ENCODE data around the gene OPN1SW.

The OPN1SW gene

GRCh38 chr7:128775744-128776474 lies at the start of gene OPN1SW:
Gene OPN1SW (minus strand): TSS chr7:128775794. CDS start chr7:128775781, 13 bp downstream.
- Histone ChIP-seq H3K4me1 (ENCODE audit: control insufficient read depth, insufficient read depth, low read length) (no peaks in the 10 kb centered on the region), H3K4me3 (ENCODE audit: low read depth, low read length) (no peak within 1 kb of the TSS), H3K36me3 (ENCODE audit: control insufficient read depth, insufficient read depth, low read length) (no peaks in the 10 kb centered on the region), H3K9me3 (ENCODE audit: control insufficient read depth, insufficient read depth, low read length) (peaks cover 3% of the 10 kb centered on the region), H3K27me3 (ENCODE audit: control insufficient read depth, insufficient read depth, low read length) (no peaks in the 10 kb centered on the region), H3K9ac (ENCODE audit: low read depth, low read length) (no peak within 1 kb of the TSS)

- H3K36me3 ChIP-seq (ENCODE audit: control insufficient read depth, insufficient read depth, low read length): no peaks in the 10 kb centered on the region
- no peaks in the 10 kb centered on the region for H3K27me3 ChIP-seq (ENCODE audit: control insufficient read depth, insufficient read depth, low read length)
- no peaks in the 10 kb centered on the region for H3K4me1 ChIP-seq (ENCODE audit: control insufficient read depth, insufficient read depth, low read length)
- H3K9ac ChIP-seq (ENCODE audit: low read depth, low read length): no peak overlapping the region
- H3K4me3 ChIP-seq (ENCODE audit: low read depth, low read length): no peak overlapping the region
- H3K9me3 ChIP-seq (ENCODE audit: control insufficient read depth, insufficient read depth, low read length): no peaks in the 10 kb centered on the region
These were observed 46.1 kb upstream of the OPN1SW start for GRCh38 chr7:128821724-128822123.

GRCh38 chr7:128818694-128819093 lies 43.1 kb upstream of the OPN1SW start:
- no peak overlapping the region for H3K4me3 ChIP-seq (ENCODE audit: low read depth, low read length)
- no peak overlapping the region for H3K9ac ChIP-seq (ENCODE audit: low read depth, low read length)
- H3K9me3 ChIP-seq (ENCODE audit: control insufficient read depth, insufficient read depth, low read length): no peaks in the 10 kb centered on the region
- no peaks in the 10 kb centered on the region for H3K4me1 ChIP-seq (ENCODE audit: control insufficient read depth, insufficient read depth, low read length)
- no peaks in the 10 kb centered on the region for H3K27me3 ChIP-seq (ENCODE audit: control insufficient read depth, insufficient read depth, low read length)
- H3K36me3 ChIP-seq (ENCODE audit: control insufficient read depth, insufficient read depth, low read length): no peaks in the 10 kb centered on the region

GRCh38 chr7:128815289-128815942 lies 39.8 kb upstream of the OPN1SW start:
- peaks cover 5% of the 10 kb centered on the region for H3K4me1 ChIP-seq (ENCODE audit: control insufficient read depth, insufficient read depth, low read length)
- H3K9me3 ChIP-seq (ENCODE audit: control insufficient read depth, insufficient read depth, low read length): no peaks in the 10 kb centered on the region
- H3K36me3 ChIP-seq (ENCODE audit: control insufficient read depth, insufficient read depth, low read length): peaks cover 5% of the 10 kb centered on the region
- H3K27me3 ChIP-seq (ENCODE audit: control insufficient read depth, insufficient read depth, low read length): no peaks in the 10 kb centered on the region
- no peak overlapping the region for H3K4me3 ChIP-seq (ENCODE audit: low read depth, low read length)
- H3K9ac ChIP-seq (ENCODE audit: low read depth, low read length): no peak overlapping the region

GRCh38 chr7:128814499-128814898 lies 38.9 kb upstream of the OPN1SW start:
- H3K4me1 ChIP-seq (ENCODE audit: control insufficient read depth, insufficient read depth, low read length): peaks cover 5% of the 10 kb centered on the region
- no peaks in the 10 kb centered on the region for H3K9me3 ChIP-seq (ENCODE audit: control insufficient read depth, insufficient read depth, low read length)
- no peak overlapping the region for H3K9ac ChIP-seq (ENCODE audit: low read depth, low read length)
- H3K36me3 ChIP-seq (ENCODE audit: control insufficient read depth, insufficient read depth, low read length): peaks cover 5% of the 10 kb centered on the region
- H3K4me3 ChIP-seq (ENCODE audit: low read depth, low read length): no peak overlapping the region
- H3K27me3 ChIP-seq (ENCODE audit: control insufficient read depth, insufficient read depth, low read length): no peaks in the 10 kb centered on the region

GRCh38 chr7:128812514-128813168 lies 37.0 kb upstream of the OPN1SW start:
- no peaks in the 10 kb centered on the region for H3K27me3 ChIP-seq (ENCODE audit: control insufficient read depth, insufficient read depth, low read length)
- H3K9ac ChIP-seq (ENCODE audit: low read depth, low read length): no peak overlapping the region
- no peaks in the 10 kb centered on the region for H3K9me3 ChIP-seq (ENCODE audit: control insufficient read depth, insufficient read depth, low read length)
- peaks cover 5% of the 10 kb centered on the region for H3K4me1 ChIP-seq (ENCODE audit: control insufficient read depth, insufficient read depth, low read length)
- H3K36me3 ChIP-seq (ENCODE audit: control insufficient read depth, insufficient read depth, low read length): peaks cover 5% of the 10 kb centered on the region
- H3K4me3 ChIP-seq (ENCODE audit: low read depth, low read length): no peak overlapping the region

- peaks cover 8% of the 10 kb centered on the region for H3K36me3 ChIP-seq (ENCODE audit: control insufficient read depth, insufficient read depth, low read length)
- H3K9me3 ChIP-seq (ENCODE audit: control insufficient read depth, insufficient read depth, low read length): no peaks in the 10 kb centered on the region
- no peaks in the 10 kb centered on the region for H3K27me3 ChIP-seq (ENCODE audit: control insufficient read depth, insufficient read depth, low read length)
- no peak overlapping the region for H3K4me3 ChIP-seq (ENCODE audit: low read depth, low read length)
- no peak overlapping the region for H3K9ac ChIP-seq (ENCODE audit: low read depth, low read length)
- peaks cover 5% of the 10 kb centered on the region for H3K4me1 ChIP-seq (ENCODE audit: control insufficient read depth, insufficient read depth, low read length)
These were observed 36.2 kb upstream of the OPN1SW start for GRCh38 chr7:128811631-128812430.

- H3K4me1 ChIP-seq (ENCODE audit: control insufficient read depth, insufficient read depth, low read length): peaks cover 5% of the 10 kb centered on the region
- H3K27me3 ChIP-seq (ENCODE audit: control insufficient read depth, insufficient read depth, low read length): no peaks in the 10 kb centered on the region
- H3K9me3 ChIP-seq (ENCODE audit: control insufficient read depth, insufficient read depth, low read length): no peaks in the 10 kb centered on the region
- no peak overlapping the region for H3K4me3 ChIP-seq (ENCODE audit: low read depth, low read length)
- no peak overlapping the region for H3K9ac ChIP-seq (ENCODE audit: low read depth, low read length)
- peaks cover 15% of the 10 kb centered on the region for H3K36me3 ChIP-seq (ENCODE audit: control insufficient read depth, insufficient read depth, low read length)
These were observed 35.4 kb upstream of the OPN1SW start for GRCh38 chr7:128810997-128811396.

GRCh38 chr7:128810473-128810872 lies 34.9 kb upstream of the OPN1SW start:
- H3K4me1 ChIP-seq (ENCODE audit: control insufficient read depth, insufficient read depth, low read length): peaks cover 5% of the 10 kb centered on the region
- peaks cover 20% of the 10 kb centered on the region for H3K36me3 ChIP-seq (ENCODE audit: control insufficient read depth, insufficient read depth, low read length)
- no peaks in the 10 kb centered on the region for H3K27me3 ChIP-seq (ENCODE audit: control insufficient read depth, insufficient read depth, low read length)
- no peak overlapping the region for H3K4me3 ChIP-seq (ENCODE audit: low read depth, low read length)
- H3K9me3 ChIP-seq (ENCODE audit: control insufficient read depth, insufficient read depth, low read length): no peaks in the 10 kb centered on the region
- no peak overlapping the region for H3K9ac ChIP-seq (ENCODE audit: low read depth, low read length)

GRCh38 chr7:128809363-128809762 lies 33.8 kb upstream of the OPN1SW start:
- Histone ChIP-seq H3K36me3 (ENCODE audit: control insufficient read depth, insufficient read depth, low read length) (peaks cover 27% of the 10 kb centered on the region), H3K9me3 (ENCODE audit: control insufficient read depth, insufficient read depth, low read length) (no peaks in the 10 kb centered on the region), H3K27me3 (ENCODE audit: control insufficient read depth, insufficient read depth, low read length) (no peaks in the 10 kb centered on the region), H3K4me3 (ENCODE audit: low read depth, low read length) (no peak overlapping the region), H3K4me1 (ENCODE audit: control insufficient read depth, insufficient read depth, low read length) (peaks cover 5% of the 10 kb centered on the region), H3K9ac (ENCODE audit: low read depth, low read length) (no peak overlapping the region)

- no peak overlapping the region for H3K9ac ChIP-seq (ENCODE audit: low read depth, low read length)
- H3K27me3 ChIP-seq (ENCODE audit: control insufficient read depth, insufficient read depth, low read length): no peaks in the 10 kb centered on the region
- no peaks in the 10 kb centered on the region for H3K9me3 ChIP-seq (ENCODE audit: control insufficient read depth, insufficient read depth, low read length)
- H3K36me3 ChIP-seq (ENCODE audit: control insufficient read depth, insufficient read depth, low read length): peaks cover 27% of the 10 kb centered on the region
- no peak overlapping the region for H3K4me3 ChIP-seq (ENCODE audit: low read depth, low read length)
- no peaks in the 10 kb centered on the region for H3K4me1 ChIP-seq (ENCODE audit: control insufficient read depth, insufficient read depth, low read length)
These were observed 31.6 kb upstream of the OPN1SW start for GRCh38 chr7:128807191-128807590.

Data from iPS-15b (cell line).